IPS DF 4.7 (cell line): ENCODE measurements around the gene MRPL46.

Experiments used
- DNase-seq: peaks from one replicate; pipeline ENCODE4 v3.0.0-alpha.2; 2013; ENCODE audit warnings: low spot score; ENCODE audit errors: extremely low read depth

MRPL46 gene

GRCh38 chr15:88467073-88467934 lies at the start of gene MRPL46, which contains the start of gene MRPS11:
Gene MRPL46 (minus strand): TSS chr15:88467388. CDS start chr15:88467377, 11 bp downstream.
Gene MRPS11 (plus strand): TSS chr15:88467708. CDS start chr15:88467718, 10 bp downstream.
- DNase-seq, result peak; percentile 51

- no peak for DNase-seq
Measured at GRCh38 chr15:88513195-88513594, 46.0 kb upstream of the MRPL46 start.

GRCh38 chr15:88512601-88513000 lies 45.4 kb upstream of the MRPL46 start:
- no peak for DNase-seq

DNA sequence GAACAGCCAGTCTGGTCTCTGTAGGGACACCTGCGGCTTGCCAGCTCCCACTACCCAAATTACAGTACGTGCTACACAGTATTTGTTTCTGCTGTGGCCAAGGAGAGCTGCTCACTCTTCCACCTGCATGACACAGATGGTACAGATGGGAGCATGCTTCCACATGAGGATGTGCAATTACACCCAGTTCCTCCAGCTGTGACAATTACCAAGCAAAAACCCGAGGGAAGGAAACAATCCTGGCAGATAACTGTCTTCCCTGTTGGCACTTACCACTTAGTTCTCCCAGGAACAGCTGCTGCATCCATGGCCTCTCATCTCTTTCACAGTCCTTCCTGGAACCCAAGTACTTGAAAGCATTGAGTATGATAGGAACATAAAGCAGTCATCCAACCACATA lies 44.9 kb upstream of the MRPL46 start:
- DNase-seq, result no peak

- no peak for DNase-seq
Measured at GRCh38 chr15:88511161-88511560, 44.0 kb upstream of the MRPL46 start.

DNA sequence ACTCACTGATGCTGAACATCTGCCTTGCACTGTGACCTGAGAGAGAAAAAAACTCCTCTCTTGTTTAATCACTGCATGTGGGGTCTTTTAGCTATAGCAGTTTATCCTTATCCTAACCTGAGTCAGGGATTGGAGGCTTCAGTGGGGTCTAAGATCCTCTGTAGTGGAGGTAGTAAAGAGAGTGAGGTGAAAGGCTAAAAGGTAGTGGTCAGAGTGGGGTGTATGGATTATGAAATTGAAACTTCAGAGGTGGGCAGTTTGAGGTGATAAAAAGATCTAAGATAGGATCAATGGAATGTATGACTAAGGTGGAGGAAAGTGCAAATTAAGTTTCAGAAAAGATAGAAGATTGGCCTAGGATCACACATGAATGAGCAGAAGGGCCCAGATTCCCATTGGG lies 42.8 kb upstream of the MRPL46 start:
- DNase-seq, result no peak

DNA sequence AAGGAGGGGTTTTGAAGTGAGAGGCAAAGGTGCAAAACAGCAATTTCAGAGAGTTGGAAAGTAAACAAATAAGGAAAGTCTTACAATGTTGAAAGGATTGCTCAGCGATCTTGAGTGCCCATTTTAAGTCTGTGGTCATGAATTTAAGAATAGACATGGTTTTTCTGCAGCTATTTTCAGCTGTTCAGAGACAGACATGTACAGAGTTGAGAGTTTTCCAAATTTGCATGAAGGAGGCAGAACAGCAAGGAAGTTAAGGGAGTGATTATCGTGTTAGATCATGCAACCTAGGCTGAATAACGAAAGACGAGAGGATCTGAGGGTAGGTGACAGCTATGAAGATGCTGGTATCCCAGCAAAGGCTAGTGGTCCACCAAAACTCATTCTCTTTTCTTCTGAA lies 42.1 kb upstream of the MRPL46 start:
- DNase-seq, result no peak

DNA sequence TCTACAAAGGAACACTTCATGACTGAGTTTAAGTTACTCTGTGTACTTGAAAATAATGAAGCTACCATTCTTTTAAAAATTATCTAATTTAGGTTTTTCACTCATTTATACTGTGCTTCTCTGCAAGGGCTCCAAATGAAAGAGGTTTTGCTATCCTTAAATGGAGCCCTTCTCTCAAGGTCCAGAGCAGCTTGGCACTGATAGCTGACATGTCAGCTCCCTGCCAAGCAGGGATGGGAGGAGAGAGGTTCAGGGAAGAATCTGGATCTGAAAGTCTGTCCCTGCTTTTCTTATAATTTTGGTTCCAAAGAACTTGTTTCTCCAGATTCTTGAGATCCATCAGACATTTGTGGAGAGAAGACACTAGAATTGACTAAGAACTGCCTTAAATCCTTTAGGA lies 39.4 kb upstream of the MRPL46 start:
- DNase-seq, result no peak

GRCh38 chr15:88505721-88506120 lies 38.5 kb upstream of the MRPL46 start:
- no peak for DNase-seq

- no peak for DNase-seq
Measured at GRCh38 chr15:88504445-88504844, 37.3 kb upstream of the MRPL46 start.

DNA sequence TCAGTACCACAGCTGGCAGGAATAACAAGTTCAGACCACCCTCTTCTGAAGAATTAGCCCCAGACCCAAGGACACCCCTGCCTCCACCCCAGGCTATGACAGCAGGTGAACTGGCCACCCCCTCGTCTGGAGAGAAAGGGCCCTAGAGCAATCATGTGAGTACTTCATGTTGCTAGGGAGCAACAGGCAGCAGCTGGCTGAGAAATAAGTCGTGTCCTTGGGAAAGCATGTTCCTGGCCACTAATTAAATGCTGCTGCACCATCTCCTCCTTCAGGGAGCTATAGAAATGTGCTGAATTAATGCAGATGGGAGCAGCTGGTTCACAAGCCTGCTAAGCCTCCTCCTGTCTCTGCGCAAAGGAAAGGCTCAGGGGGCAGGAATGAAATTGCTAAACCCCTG lies 31.8 kb upstream of the MRPL46 start:
- no peak for DNase-seq

- no peak for DNase-seq
Measured at GRCh38 chr15:88497109-88497765, 30.0 kb upstream of the MRPL46 start.

GRCh38 chr15:88493844-88494243 lies 26.7 kb upstream of the MRPL46 start:
- DNase-seq, result no peak

GRCh38 chr15:88491158-88491557 lies 24.0 kb upstream of the MRPL46 start:
- no peak for DNase-seq

- DNase-seq, result no peak
Measured at GRCh38 chr15:88490036-88490435, 22.8 kb upstream of the MRPL46 start.

GRCh38 chr15:88489321-88489720 lies 22.1 kb upstream of the MRPL46 start:
- DNase-seq, result no peak

DNA sequence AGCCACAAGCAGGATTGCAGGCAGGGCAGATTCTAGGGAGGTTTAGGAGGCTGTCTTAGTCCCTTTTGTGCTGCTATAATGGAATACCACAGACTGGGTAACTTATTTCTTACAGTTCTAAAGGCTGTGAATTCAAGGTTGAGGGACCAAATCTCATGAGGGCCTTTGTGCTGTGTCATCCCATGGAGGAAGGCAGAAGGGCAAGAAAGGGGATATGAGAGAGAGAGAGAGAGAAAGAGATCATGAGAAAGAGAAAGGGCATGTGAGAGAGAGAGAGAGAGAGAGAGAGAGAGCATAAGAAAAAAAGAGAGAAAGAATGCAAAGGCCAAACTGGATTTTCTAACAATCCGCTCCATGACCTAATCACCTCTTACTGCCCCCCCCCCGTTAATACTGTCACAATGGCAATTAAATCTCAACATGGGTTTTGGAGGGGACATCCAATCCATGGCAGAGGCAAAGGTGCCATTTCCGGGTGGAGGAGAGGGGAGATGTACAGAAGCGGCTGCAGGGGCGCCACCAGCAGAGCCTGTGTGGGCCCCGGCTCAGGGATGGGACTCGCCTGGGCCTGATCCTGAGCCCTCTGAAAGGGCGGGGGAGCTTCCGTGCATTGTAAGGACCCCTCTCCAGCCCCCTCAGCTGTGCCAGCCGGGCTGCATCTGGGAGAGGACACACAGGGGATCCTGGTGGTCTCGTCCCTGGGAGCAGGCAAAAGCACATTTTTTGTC lies 20.8 kb upstream of the MRPL46 start:
- DNase-seq, result no peak

DNA sequence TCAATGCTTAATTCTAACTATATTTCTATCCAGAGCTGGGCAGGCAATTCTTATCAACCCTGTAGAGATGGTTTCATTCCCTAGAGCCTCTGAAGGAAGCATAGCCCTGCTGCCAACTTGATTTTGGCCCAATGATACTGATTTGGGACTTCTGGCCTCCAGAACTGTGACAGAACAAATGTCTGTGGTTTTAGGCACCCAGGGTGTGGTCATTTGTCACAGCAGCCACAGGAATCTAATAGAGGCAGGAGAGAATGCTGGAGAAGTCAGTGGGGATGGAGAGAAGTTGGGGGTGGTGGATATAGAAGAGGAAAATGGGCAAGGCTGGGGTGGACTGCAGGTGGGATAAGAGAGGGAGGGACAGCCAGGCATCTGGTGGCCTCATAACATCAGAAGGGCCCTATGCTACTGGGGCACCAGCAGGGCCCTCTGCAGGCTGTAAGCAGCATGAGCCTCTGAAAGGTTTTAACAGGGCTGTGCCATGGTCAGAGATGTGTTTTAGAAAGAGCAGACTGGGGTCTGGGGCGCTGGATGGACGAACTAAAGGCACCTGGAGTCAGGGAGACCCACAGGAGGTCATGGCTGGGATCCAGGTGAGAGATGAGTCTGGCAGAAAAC lies 20.1 kb upstream of the MRPL46 start:
- DNase-seq, result no peak

GRCh38 chr15:88484682-88485331 lies 17.6 kb upstream of the MRPL46 start:
- no peak for DNase-seq

GRCh38 chr15:88482263-88482662 lies 15.1 kb upstream of the MRPL46 start:
- no peak for DNase-seq

DNA sequence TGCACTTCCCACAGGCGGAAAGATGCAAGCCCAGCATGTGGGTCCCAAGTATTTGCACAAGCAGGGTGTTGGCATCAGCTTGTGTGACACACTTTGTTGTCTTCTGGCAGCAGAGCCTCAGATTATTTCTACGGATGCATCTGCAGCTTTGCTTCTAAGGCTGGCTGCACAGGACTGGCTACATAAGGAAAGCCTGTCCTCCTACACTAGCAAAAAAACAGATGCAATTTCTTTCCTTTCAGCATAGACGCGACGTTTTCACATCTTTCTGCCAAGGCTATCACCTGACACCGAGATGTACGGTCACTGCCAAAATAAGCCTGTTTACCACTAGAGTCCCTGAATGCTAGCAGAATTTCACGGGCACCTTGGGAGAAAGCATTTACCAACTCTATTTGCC lies 13.8 kb upstream of the MRPL46 start:
- no peak for DNase-seq
